SJCRH30 (cell line): Measurements from ENCODE around the gene TLL2. TPM values are rescaled to one million over a fixed set of nuclear protein-coding genes. Genes with fewer than 3 reads are reported as not detected.
A peak's percentile ranks its signal among the peaks of the same experiment; 100 is the strongest.

Experiments
- DNase-seq, 2 experiments: peaks; one replicate each; pipeline ENCODE4 v3.0.0-alpha.2; 2015 to 2020
- H3K27ac ChIP-seq: fragments of 250-450 bp; sonication (Bioruptor Pico); 2 replicates; pipeline ENCODE4 v1.5.1; 2020; ENCODE audit warnings: mild to moderate bottlenecking, moderate library complexity
- H3K27me3 ChIP-seq: fragments of 250-450 bp; sonication (Bioruptor Pico); 2 replicates; pipeline ENCODE4 v1.5.1; 2020; ENCODE audit warnings: mild to moderate bottlenecking, moderate library complexity
- H3K36me3 ChIP-seq: fragments of 250-450 bp; sonication (Bioruptor Pico); 2 replicates; pipeline ENCODE4 v1.5.1; 2020; ENCODE audit warnings: mild to moderate bottlenecking, moderate library complexity
- H3K4me1 ChIP-seq: fragments of 250-450 bp; sonication (Bioruptor Pico); 2 replicates; pipeline ENCODE4 v1.5.1; 2020; ENCODE audit warnings: mild to moderate bottlenecking, moderate library complexity
- H3K4me3 ChIP-seq: fragments of 250-450 bp; sonication (Bioruptor Pico); 2 replicates; pipeline ENCODE4 v1.5.1; 2020; ENCODE audit warnings: mild to moderate bottlenecking, moderate library complexity
- H3K9me3 ChIP-seq: fragments of 250-450 bp; sonication (Bioruptor Pico); replicated peaks from 2 replicates; pipeline ENCODE4 v1.5.1; 2020; ENCODE audit warnings: mild to moderate bottlenecking, moderate library complexity
- total RNA-seq: library from RNA; depleted of rRNA; stranded (reverse); fragments of >200 nt; shearing (Covaris generic); gene quantifications from 2 replicates; pipeline ENCODE4 v1.2.3, GENCODE V29; 2014

TLL2 gene
- total RNA-seq, 1 experiment from 2014 or later, result 9.2 TPM

DNA sequence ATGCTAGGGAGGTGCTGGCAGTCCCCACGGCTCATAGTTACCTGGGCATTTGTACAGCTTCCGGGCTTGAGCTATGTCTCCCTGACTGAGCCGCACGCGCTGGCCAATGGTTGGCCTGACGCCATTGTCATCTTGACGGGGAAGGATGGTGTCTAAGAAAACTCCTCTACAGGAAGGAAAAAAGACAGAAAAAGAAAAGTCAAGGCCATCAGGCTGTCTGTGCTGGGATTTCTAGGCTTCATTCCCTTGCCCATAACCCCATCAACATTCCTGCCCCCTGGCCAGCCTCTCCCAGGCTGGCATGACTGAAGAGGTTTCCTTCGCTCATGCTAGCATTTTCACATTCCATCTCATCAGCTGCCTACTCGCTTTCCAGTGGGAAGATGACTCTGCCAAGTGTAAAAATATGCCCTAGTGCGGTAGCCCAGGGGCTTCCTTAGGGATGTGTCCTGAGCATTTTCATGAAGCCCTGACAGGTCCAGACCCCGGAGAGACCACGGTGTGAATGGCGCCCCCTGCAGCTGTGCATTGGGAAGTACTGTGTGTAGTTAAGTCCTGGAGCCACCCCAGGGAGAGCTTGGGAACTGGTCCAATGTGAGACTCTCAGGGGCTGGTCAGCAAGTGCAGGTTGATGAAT lies 100.5 kb downstream of the TLL2 start:
- Histone ChIP-seq H3K9me3 (no peaks in the 10 kb centered on the region), H3K27ac (no peak overlapping the region), H3K36me3 (no peaks in the 10 kb centered on the region), H3K4me3 (no peak overlapping the region), H3K4me1 (peaks cover 31% of the 10 kb centered on the region), H3K27me3 (no peaks in the 10 kb centered on the region)
- peak in 1 of 2 experiments; percentile 17 for DNase-seq

DNA sequence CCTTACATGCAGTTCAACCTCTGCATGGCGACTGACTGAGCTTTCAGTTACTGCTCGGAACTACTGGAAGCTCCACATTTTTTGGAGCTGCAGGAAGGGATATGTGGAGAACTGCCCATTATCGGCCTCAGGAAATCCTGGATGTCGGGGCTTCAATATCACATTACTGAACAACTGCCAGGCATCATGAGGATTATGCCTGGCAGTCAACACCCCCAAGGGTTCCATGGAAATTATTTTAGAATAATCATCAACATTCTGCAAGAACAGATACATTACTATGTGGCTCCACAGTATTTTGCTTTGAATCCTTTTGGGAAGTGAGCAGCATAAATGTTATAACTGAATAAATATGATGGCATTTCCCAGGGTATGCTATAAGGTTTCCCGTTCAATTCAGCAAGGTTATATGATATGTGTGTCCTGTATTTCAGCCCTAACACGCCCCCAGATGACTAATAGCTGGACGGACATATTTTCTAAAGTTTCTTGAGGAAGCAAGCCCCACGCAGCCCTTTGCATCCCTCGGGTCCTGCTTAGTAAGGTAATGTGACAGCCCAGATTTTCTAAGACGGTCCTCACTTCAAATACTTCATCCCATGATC lies 101.9 kb downstream of the TLL2 start:
- H3K4me3 ChIP-seq, result peak overlapping the region; percentile 20
- peak overlapping the region; percentile 45 for H3K27ac ChIP-seq
- H3K4me1 ChIP-seq, result peaks cover 20% of the 10 kb centered on the region
- peak; percentile 48 to 78 for DNase-seq
- no peaks in the 10 kb centered on the region for H3K36me3 ChIP-seq
- no peaks in the 10 kb centered on the region for H3K9me3 ChIP-seq
- no peaks in the 10 kb centered on the region for H3K27me3 ChIP-seq

DNA sequence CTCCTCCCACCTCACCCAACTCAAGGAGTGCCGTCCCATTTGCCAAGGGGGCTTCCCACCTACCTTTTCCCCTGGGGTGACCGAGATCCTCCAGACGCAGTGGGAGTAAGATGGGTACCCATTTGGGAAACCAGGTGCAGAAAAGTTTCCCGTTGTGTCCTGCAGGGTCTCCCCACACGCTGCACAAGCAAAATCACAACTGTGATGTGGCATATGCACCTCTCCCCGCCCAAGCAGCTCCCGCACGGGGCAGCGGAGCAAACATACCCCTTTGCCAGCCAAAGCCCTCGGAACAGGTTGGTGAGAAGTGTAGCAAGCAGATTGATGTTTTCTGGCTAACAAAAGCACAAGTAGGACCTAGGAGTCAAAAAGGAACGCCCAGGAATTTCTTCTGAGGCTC lies 103.4 kb downstream of the TLL2 start:
- Histone ChIP-seq H3K4me3 (no peak overlapping the region), H3K27ac (no peak overlapping the region), H3K9me3 (no peaks in the 10 kb centered on the region), H3K36me3 (no peaks in the 10 kb centered on the region), H3K4me1 (peaks cover 12% of the 10 kb centered on the region), H3K27me3 (no peaks in the 10 kb centered on the region)
- no peak for DNase-seq

DNA sequence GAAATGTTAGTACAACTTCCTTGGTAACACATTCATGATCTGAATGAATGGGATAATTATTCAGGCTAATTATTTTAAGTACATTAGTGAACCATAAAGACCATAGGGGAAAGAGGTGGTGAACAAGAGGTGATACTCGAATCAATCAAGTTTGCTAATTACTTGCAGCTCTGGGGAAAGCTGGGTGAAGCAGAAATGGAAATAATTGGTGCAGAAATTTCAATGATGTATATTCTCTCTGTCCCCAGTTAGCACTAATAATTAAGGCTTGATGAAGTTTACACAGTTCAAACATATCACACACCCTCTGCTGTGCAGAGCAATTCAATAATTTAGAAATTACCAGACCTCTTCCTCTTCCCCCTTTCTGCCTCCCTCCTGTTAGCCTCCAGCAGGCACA lies 105.5 kb downstream of the TLL2 start:
- Histone ChIP-seq H3K4me1 (peaks cover 12% of the 10 kb centered on the region), H3K27me3 (no peaks in the 10 kb centered on the region), H3K27ac (no peak overlapping the region), H3K36me3 (no peaks in the 10 kb centered on the region), H3K9me3 (no peaks in the 10 kb centered on the region), H3K4me3 (no peak overlapping the region)
- DNase-seq, result no peak

DNA sequence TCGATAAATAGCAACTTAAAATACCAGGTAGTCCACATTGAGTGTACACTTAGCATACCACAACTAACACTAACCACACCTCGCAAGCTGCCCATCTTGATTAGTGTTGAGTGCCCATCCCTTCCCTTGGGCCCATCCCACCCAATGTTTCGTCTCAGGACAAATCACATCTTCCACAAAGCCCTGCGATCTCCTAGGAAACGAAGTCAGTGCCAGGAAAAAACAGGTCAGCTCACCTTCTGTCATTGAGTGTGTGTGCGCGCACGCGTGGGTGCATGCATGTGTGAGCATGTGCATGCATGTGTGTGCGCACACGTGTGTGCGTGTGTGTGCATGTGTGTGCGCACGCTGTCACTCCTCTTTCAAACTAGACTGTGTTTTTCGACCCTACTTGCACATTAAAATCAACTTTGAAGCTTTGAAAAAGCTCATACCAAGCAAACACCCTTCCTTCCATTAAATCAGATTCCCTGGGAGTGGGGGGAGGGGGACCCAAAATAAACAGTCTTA lies 106.1 kb downstream of the TLL2 start:
- Histone ChIP-seq H3K27me3 (no peaks in the 10 kb centered on the region), H3K9me3 (no peaks in the 10 kb centered on the region), H3K27ac (no peak overlapping the region), H3K4me3 (no peak overlapping the region), H3K36me3 (no peaks in the 10 kb centered on the region), H3K4me1 (peaks cover 11% of the 10 kb centered on the region)
- DNase-seq, result no peak

DNA sequence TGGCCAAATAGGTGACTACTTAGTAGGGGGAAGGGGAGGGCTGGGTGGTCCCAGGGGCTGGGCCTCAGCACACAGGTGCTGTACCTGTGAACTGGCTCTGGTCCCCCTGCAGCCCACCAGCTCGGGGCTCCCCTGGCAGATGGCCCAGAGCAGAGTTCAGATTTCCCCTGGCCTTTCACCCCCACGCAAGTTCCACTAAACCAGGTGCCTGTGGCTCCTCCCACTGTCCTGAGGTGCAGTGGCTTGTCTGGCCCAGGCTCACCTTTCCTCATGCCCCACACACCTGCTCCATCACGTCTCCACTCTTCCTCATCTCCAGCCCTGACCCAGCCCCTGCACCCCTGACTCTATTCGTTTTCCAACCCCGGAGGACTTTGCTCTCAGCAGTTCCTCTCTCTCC lies 107.6 kb downstream of the TLL2 start:
- H3K27ac ChIP-seq, result no peak overlapping the region
- H3K36me3 ChIP-seq, result no peaks in the 10 kb centered on the region
- no peak for DNase-seq
- no peaks in the 10 kb centered on the region for H3K27me3 ChIP-seq
- no peaks in the 10 kb centered on the region; the same call in 1 of the 2 replicates for H3K4me1 ChIP-seq
- H3K4me3 ChIP-seq, result no peak overlapping the region
- H3K9me3 ChIP-seq, result no peaks in the 10 kb centered on the region

DNA sequence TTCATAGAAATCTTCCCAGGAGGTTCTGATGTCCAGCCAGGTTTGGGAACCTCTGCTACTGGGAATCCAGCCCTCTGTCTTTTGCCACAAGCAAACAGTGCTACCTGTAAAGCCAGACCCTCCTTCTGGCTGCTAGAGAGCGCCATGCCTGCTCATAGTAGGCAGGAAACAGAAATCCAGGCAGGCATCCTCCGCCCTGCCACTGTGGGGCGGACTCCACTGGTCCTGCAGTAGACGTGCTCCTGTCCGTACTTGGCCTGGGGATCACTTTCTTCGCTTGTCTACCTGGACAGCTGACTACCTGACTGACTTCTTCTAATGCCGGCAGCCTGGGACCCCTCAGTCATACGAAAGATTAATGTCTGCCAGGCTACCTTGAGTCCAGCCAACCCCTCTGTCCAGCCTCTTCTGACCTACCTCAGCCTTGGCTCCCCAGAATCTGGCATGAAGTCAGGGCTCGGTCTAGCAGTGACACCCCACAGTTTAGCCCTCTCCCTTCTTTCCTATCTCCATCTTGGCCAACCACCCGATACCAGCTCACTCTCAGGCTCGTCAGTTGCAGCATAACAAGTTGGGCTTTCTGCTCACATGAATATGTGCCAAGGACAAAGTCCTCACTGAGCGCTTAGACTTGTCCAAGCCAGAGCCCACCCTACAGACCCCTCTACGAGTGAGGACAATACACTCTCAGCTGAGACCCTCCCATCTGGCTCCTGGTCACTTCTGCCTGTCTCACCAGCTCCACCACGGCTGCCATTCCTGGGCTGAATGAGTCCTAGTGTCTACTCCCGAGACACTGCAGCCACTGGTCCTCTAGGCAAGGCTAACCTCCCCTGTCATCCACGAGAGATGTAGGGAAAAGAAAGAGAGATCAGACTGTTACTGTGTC lies 111.1 kb downstream of the TLL2 start:
- Histone ChIP-seq H3K27me3 (no peaks in the 10 kb centered on the region), H3K27ac (no peak overlapping the region), H3K4me3 (no peak overlapping the region), H3K9me3 (no peaks in the 10 kb centered on the region), H3K36me3 (no peaks in the 10 kb centered on the region), H3K4me1 (no peaks in the 10 kb centered on the region; the same call in none of the 2 replicates)
- DNase-seq, result no peak

DNA sequence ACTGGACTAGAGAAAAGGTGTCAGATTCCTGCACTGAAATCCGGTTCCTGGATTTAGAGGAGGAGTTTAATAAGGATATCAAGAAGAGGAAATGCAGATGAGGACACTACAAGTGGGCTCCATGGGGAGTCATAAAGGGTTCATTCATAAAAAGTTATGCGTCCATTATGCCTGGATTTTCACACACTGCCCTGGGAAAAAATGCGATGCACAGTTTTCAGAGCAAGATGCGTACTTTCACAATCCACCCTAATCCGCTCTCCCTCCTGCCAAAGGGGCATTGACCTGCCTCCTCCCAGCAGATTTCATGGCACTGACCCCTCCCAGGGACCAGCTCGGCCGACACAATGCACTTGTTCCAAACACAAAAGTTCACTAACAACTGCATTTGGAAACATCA lies 112.7 kb downstream of the TLL2 start:
- no peaks in the 10 kb centered on the region; the same call in none of the 2 replicates for H3K4me1 ChIP-seq
- H3K4me3 ChIP-seq, result no peak overlapping the region
- H3K27me3 ChIP-seq, result no peaks in the 10 kb centered on the region
- H3K36me3 ChIP-seq, result no peaks in the 10 kb centered on the region
- no peak overlapping the region for H3K27ac ChIP-seq
- no peaks in the 10 kb centered on the region for H3K9me3 ChIP-seq
- peak in 1 of 2 experiments; percentile 38 for DNase-seq

DNA sequence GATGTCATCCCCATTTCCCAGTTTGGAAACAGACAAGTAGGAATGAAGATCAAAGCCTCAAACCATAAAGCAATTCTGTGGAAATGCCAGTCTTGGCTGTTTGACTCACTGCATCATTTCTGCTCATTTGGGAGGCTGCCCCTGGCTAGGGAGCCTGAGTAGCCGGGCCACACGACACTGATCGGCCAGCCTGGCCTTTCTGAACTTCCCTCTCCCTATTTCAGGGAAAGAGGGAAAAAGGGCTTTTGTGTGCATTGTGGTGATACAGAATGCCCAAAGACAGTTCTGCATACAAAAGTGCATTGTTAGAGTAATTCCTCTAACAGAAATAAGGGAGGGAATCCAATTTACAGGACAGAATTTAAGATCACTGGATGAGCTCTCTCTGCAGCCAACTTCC lies 113.3 kb downstream of the TLL2 start:
- no peak for DNase-seq
- H3K4me3 ChIP-seq, result no peak overlapping the region

DNA sequence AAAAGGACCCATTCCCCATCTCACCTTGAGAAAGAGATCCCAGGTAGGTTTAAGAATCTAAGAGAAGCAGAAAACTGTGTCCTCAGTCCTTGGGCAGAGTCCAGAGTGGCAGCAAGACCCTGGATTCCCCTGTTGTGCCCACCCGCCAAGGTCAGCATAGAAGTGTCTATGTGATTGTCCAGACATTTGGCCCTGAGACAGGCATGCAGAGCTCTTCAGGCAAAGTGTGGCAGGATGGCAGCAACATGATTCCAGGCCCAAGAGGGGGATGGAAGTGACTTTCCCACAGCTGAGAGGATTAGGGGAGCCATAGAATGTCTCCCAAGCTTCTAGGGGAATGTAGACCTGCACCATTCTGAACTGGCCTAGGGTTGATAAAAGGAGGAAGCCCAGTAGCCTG lies 115.8 kb downstream of the TLL2 start:
- no peaks in the 10 kb centered on the region for H3K27me3 ChIP-seq
- H3K4me3 ChIP-seq, result no peak overlapping the region

More for the DNA sequence above, 113.3 kb downstream of the TLL2 start:
- no peaks in the 10 kb centered on the region; the same call in none of the 2 replicates for H3K4me1 ChIP-seq
- H3K27ac ChIP-seq, result no peak overlapping the region
- H3K9me3 ChIP-seq, result no peaks in the 10 kb centered on the region
- H3K27me3 ChIP-seq, result no peaks in the 10 kb centered on the region
- no peaks in the 10 kb centered on the region for H3K36me3 ChIP-seq

DNA sequence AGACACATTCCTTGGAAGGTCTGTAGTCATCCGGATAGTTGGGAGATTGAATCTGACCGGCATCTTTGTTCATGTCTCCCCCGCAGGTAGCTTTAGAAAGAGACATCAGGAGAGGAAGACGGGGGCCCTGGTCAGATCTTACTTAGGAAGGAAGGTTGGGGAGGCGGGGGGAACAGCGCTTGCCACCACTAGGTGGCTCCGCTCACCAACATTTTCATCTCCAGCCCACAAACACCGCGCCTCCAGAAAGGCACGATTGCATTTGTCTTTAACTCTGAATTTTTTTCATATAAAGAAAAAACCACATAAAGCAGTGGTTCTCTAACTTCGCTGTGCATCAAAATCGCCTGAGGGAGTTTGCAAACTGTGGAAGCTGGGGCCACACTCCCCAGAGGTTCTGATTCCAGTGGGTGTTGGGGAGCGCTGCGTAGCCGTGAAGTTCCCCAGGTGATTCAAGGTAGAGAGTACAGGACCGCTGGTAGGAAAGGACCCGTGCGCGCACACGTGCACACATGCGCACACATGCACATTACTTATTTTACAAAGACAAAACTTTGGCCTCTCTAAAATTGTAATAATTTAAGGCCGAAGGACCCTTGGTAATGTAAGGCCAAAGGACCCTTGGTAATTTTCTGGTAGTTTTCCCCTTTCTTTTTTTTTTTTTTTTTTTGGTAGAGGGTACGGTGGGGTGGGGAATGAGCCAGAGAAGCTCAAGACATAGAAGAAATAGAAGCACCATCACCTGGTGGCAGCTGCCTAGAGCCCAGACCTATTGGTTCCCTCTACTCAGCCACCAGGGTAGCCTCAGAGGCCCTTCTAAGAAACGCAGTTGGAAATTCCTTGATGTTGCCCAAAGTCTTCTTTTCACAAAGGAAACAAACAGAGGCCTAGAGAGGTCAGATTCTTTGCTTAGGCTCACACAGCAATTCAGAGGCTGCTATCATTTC lies 117.5 kb downstream of the TLL2 start:
- Histone ChIP-seq H3K4me3 (no peak overlapping the region), H3K36me3 (no peaks in the 10 kb centered on the region), H3K27ac (no peak overlapping the region), H3K27me3 (no peaks in the 10 kb centered on the region), H3K9me3 (no peaks in the 10 kb centered on the region), H3K4me1 (no peaks in the 10 kb centered on the region; the same call in none of the 2 replicates)
- DNase-seq, result peak; percentile 57 to 76

More for the DNA sequence above, 115.8 kb downstream of the TLL2 start:
- DNase-seq, result no peak
- Histone ChIP-seq H3K36me3 (no peaks in the 10 kb centered on the region), H3K9me3 (no peaks in the 10 kb centered on the region), H3K27ac (no peak overlapping the region), H3K4me1 (no peaks in the 10 kb centered on the region; the same call in none of the 2 replicates)

DNA sequence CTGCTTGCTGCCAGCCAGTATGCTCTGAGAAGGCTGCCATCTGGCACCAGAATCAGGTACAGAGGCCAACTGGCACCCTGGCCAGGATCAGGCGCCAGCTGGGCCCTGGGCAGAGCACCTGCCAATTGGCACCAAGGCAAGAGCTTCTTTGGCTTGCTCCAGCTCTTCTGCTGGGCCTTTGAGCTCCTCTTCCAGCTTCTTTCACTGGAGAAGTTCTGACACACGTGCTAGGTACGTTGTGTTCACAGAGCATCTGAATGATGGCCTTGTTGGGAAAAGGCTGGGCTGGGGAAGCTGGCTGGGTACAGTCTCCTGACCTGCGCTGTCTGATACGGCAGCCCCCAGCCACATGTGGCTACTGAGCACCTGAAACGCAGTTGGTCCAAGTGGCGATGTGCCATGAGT lies 123.3 kb downstream of the TLL2 start:
- H3K27me3 ChIP-seq, result no peaks in the 10 kb centered on the region
- H3K36me3 ChIP-seq, result no peaks in the 10 kb centered on the region
- DNase-seq, result no peak
- no peaks in the 10 kb centered on the region for H3K9me3 ChIP-seq
- H3K4me1 ChIP-seq, result no peaks in the 10 kb centered on the region
- no peak overlapping the region for H3K4me3 ChIP-seq
- H3K27ac ChIP-seq, result no peak overlapping the region

DNA sequence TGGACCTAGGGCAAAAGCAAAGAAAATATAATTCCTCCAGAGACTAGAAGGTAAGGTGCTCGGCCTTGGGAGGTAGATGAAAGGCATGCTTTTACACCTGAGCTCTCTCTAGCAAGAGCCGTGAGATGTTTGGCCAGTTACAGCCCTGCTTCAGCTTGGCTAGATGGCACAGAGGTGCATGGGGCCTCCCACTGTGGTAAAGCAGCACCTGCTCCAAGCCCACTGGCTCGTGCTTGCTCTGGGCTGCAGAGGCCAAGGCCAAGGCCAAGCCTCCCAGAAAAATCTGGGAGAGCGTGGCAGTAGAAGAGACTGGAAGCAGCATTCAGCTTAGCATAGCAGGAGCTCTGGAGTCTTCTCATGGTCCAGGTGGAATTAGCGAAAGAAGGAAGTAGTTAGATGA lies 123.9 kb downstream of the TLL2 start:
- Histone ChIP-seq H3K4me3 (no peak overlapping the region), H3K27me3 (no peaks in the 10 kb centered on the region), H3K9me3 (no peaks in the 10 kb centered on the region), H3K36me3 (no peaks in the 10 kb centered on the region), H3K27ac (no peak overlapping the region), H3K4me1 (no peaks in the 10 kb centered on the region)
- no peak for DNase-seq

DNA sequence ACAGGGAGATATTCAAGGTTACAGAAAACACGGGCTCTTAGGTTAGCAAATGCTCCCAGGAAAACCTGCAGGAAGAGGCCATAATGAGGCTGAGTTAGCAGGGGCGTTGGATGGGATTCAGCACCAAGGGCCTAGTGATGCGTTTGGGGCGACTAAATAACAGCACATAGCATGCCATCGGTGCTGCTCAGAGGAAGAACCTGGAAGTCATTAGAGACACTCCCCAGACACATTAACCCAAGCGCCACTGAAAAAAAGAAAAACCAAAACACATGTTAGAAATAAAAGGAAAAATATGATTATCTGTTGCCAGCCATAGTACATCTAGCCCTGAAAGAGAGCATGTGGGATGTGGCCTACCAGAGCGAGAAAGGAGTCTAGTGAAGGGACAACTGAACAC lies 126.1 kb downstream of the TLL2 start:
- Histone ChIP-seq H3K4me3 (no peak overlapping the region), H3K27ac (no peak overlapping the region), H3K9me3 (no peaks in the 10 kb centered on the region), H3K36me3 (no peaks in the 10 kb centered on the region), H3K27me3 (no peaks in the 10 kb centered on the region), H3K4me1 (no peaks in the 10 kb centered on the region)
- DNase-seq, result no peak
